GM15510 (cell line): Measurements from ENCODE around the gene KLHL3.

Experiments
- POLR2A ChIP-seq: IDR thresholded peaks from 3 replicates; pipeline ENCODE4 v1.6.1; 2011; ENCODE audit warnings: borderline replicate concordance; ENCODE audit not compliant: insufficient read length; ENCODE audit errors: extremely low read depth

KLHL3 gene

GRCh38 chr5:137735555-137736284, at the start of gene KLHL3:
Gene KLHL3 (minus strand): TSS chr5:137736089. CDS start chr5:137735646, 443 bp downstream.
- no peak for TF ChIP-seq POLR2A

DNA sequence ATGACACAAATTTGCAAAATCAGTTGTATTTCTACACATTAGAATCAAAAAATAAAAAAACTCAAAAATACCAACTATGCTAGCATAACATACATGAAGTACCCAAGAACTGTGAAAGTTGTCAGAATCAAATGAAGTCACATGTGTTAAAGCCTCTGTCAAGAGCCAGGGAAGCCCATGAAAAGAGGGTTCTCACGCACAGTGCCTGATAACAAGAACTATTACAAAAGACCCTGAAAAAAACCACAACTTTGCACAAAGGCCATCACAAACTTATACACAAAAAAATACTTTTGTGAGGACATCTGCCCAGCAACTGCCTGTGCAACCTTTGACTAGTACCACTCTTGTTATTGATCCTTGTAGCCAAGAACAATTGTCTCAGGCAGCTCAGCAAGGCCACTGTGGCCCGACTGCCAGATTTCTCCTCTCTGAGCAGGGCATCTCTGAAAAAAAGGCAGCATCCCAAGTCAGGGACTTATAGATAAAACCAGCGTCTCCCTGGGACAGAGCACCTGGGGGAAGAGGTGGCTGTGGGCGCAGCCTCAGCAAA, 47.2 kb upstream of the KLHL3 start:
- no peak for TF ChIP-seq POLR2A

- TF ChIP-seq POLR2A: no peak
Measured at GRCh38 chr5:137782055-137782454, 46.2 kb upstream of the KLHL3 start.

DNA sequence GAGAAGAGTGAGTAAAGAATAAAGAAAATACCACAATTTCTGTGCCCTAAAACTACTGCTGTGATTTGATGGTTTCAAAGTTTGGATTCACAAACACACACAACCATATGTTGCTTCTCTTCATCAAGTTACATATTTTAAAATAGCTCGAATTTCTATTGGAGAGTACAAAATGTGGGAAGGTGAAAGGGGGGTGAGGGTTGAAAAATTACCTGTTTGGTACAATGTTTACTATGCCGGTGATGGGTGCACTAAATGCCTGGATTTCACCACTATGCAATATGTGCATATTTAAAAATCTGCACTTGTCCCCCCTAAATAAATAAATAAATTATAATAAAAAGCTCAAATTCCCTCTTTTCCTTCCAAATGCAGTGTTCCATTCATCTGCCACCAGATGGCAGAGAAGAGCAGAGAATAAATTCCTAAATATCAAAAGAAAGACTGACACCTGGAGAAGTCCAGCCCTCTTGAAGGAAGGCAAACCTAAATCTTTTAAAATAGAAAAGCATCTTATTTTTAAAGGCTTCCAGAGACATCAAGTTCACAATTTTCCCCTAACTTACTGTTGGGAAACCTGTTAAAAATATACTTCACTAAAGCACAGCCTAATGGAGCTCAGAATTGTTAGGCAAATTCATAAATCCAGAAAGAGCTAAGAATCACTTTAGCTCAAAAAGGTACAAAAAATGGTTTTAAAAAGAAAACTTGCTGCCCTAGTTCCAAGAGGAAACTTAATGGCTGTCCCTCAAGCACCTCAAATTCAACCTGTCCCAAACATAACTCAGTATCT, 43.1 kb upstream of the KLHL3 start:
- TF ChIP-seq POLR2A: no peak

- TF ChIP-seq POLR2A: no peak
Measured at GRCh38 chr5:137761566-137761965, 25.7 kb upstream of the KLHL3 start.

DNA sequence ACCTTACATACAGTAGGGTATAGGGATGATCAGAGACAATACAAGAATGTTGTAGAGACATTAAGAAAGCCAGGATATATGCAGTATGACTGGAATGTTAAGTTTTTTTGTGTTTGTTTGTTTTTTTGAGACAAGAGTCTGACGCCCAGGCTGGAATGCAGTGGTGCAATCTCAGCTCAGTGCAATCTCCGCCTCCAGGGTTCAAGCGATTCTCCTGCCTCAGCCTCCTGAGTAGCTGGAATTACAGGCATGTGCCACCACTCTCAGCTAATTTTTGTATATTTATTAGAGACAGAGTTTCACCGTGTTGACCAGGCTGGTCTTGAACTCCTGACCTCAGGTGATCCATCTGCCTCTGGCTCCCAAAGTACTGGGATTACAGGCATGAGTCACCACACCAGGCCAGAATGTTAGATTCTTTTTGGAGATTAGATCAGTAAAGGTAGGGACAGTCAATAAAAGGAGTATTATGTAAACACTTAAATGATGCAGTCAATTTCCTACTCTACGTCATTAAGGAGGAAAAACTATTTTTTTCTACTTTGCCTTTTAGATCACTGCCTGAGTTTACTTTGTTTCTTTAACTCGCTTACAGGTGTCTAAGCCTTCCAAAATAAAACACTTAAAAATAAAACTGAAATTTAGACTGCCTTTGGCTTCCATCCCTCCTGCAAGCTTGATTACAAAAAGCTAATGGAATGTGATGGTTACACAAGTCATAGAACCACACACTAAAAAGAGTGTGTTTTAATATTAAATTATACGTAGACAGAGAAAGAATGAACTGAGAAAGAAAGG, 25.0 kb upstream of the KLHL3 start:
- no peak for TF ChIP-seq POLR2A

GRCh38 chr5:137760294-137760693, 24.4 kb upstream of the KLHL3 start:
- no peak for TF ChIP-seq POLR2A

DNA sequence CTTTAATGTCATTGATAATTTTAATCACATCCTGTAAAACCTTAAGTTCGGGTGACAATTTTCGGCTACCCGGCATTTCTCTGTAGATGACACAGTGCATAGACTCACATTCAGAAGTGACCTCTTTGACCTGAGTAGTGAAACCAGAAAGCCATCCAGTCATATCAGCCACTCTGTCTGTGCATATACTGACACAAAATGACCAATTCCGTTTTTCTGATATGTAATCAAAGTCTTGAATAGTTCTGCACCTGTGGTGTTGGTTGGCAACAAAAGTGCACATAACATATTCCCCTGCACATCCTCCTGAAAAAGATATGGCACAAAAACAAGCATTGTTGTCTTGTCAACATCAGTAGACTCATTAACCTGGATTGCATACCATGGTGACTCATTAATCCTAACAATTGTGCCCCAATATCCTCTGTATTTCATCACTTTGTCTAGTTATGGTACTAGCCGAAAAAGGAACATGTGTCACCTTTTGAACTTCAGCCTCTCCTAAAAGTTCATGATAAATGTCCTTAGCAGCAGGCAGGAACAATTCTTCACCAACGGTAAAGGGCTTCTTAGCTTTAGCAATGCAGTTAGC, 22.9 kb upstream of the KLHL3 start:
- no peak for TF ChIP-seq POLR2A

DNA sequence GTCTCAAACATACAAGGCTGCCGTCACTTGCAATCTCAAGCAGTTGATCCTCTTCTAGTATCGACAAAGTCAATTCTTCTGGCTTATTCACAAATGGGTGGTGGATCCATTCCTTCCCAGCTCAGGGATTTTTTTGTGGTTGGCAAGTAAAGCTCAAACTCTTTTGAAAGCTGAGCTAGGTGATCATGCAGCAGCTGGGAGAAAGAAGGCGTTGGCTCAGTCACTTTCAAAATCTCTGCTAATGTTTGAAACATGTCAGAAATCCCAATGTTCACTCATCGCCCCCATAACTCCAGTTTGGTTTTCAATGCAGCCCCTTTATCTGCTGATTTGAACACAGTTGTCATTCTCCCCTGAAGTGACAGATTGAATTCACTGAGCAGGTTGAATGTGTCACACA, 22.2 kb upstream of the KLHL3 start:
- TF ChIP-seq POLR2A: no peak

DNA sequence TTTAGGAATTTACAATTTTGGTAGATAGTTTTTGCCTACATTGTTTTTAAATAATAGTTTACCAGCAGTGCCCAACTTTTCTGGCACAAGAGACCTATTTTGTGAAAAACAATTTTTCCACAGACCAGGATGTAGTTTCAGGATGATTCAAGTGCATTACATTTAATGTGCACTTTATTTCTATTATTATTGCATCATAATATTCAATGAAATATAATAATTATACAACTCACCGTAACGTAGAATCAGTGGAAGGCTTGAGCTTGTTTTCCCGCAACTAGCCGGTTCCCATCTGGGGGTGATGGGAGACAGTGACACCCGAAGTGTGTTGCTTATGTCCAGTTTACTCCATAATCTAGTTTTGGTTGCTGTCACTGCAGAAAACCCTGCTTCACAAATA, 21.7 kb upstream of the KLHL3 start:
- TF ChIP-seq POLR2A: no peak

GRCh38 chr5:137754961-137755762, 19.3 kb upstream of the KLHL3 start:
- no peak for TF ChIP-seq POLR2A

DNA sequence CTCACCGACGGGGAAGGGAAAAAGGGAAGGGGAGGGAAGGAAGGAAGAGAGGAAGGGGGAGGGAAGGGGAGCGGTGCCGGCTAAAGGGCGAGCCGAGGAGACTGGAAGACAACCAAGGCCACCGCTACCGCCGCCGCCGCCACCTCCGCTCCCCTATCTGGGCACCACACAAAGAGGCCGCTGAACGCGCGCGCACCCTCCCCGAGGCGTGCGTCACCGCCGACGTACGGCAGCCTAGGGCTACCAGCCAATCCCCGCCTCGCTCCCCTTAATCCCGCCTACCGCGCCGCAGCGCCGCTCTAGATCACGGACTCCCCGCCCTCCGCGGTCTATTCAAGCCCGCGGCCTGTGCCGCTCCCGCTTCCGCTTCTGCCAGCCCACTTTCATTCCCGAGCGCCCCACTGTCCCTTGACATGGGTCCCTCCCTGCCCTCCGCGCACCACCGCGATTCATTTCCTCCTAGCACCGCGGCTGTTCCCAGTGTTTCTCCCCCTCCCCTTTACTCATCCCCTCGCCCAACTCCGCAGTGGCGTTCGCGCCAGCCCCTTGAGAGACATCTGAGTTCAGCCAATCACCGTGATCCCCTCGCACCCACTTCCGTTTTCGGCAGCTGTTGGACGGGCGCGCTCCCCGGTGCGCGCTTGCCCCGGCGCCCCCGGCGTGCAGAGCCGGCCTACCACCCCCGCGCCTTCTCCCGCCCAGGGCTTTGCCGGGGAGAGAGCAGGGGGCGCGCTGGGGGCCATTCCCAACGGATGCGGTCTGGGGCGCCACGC, 18.5 kb upstream of the KLHL3 start, which contains the start of gene HNRNPA0:
Gene HNRNPA0, minus strand, starts transcription at position 176 of the 773 bp plus-strand sequence. CDS start 297 bp downstream, outside the sequence.
- peak; percentile 96 for TF ChIP-seq POLR2A

- TF ChIP-seq POLR2A: no peak
Measured at GRCh38 chr5:137753691-137754187, 17.9 kb upstream of the KLHL3 start.
